ENCODE measurements around the gene RALA. TPM values are rescaled to one million over a fixed set of nuclear protein-coding genes. Genes with fewer than 3 reads are reported as not detected.

Gene RALA
- total RNA-seq, 1 donor from 2014 or later = 28.6 TPM

- Mint-ChIP-seq H3K9me3 (no peaks in the 10 kb centered on the region), H3K27me3 (ENCODE audit: low read depth) (no peaks in the 10 kb centered on the region), H3K4me3 (no peak overlapping the region), H3K36me3 (peaks cover 2% of the 10 kb centered on the region), H3K4me1 (peaks cover 17% of the 10 kb centered on the region), H3K27ac (no peak overlapping the region)
- DNase-seq (ENCODE audit: low spot score in 2 of 2, unreplicated experiment in 2 of 2) = no peak
- TF ChIP-seq CTCF (IDR thresholded peaks at IDR 0.05; ENCODE audit: unreplicated experiment) = no peak
These were observed 46.7 kb downstream of the RALA start for GRCh38 chr7:39670052-39670451.

- H3K4me1 Mint-ChIP-seq = peaks cover 16% of the 10 kb centered on the region
- no peak for DNase-seq (ENCODE audit: low spot score in 2 of 2, unreplicated experiment in 2 of 2)
- TF ChIP-seq CTCF (IDR thresholded peaks at IDR 0.05; ENCODE audit: unreplicated experiment) = no peak
- H3K27ac Mint-ChIP-seq = no peak overlapping the region
- H3K27me3 Mint-ChIP-seq (ENCODE audit: low read depth) = no peaks in the 10 kb centered on the region
- no peaks in the 10 kb centered on the region for H3K9me3 Mint-ChIP-seq
- H3K36me3 Mint-ChIP-seq = peaks cover 5% of the 10 kb centered on the region
- H3K4me3 Mint-ChIP-seq = no peak overlapping the region
These were observed 47.6 kb downstream of the RALA start for GRCh38 chr7:39670934-39671333.

- peaks cover 4% of the 10 kb centered on the region for H3K9me3 Mint-ChIP-seq
- DNase-seq (ENCODE audit: low spot score in 2 of 2, unreplicated experiment in 2 of 2) = no peak
These were observed 48.8 kb downstream of the RALA start for GRCh38 chr7:39672176-39672575.

GRCh38 chr7:39673868-39674267 lies 50.5 kb downstream of the RALA start:
- no peak overlapping the region for H3K27ac Mint-ChIP-seq
- DNase-seq (ENCODE audit: low spot score in 2 of 2, unreplicated experiment in 2 of 2) = no peak
- peaks cover 16% of the 10 kb centered on the region for H3K36me3 Mint-ChIP-seq
- TF ChIP-seq CTCF (IDR thresholded peaks at IDR 0.05; ENCODE audit: unreplicated experiment) = no peak
- H3K9me3 Mint-ChIP-seq = peaks cover 4% of the 10 kb centered on the region
- no peak overlapping the region for H3K4me3 Mint-ChIP-seq
- H3K4me1 Mint-ChIP-seq = peaks cover 2% of the 10 kb centered on the region
- H3K27me3 Mint-ChIP-seq (ENCODE audit: low read depth) = no peaks in the 10 kb centered on the region

More at GRCh38 chr7:39672176-39672575, 48.8 kb downstream of the RALA start:
- H3K36me3 Mint-ChIP-seq = peaks cover 13% of the 10 kb centered on the region
- H3K4me1 Mint-ChIP-seq = peaks cover 10% of the 10 kb centered on the region
- no peak for TF ChIP-seq CTCF (IDR thresholded peaks at IDR 0.05; ENCODE audit: unreplicated experiment)
- no peak overlapping the region for H3K27ac Mint-ChIP-seq
- H3K27me3 Mint-ChIP-seq (ENCODE audit: low read depth) = no peaks in the 10 kb centered on the region
- no peak overlapping the region for H3K4me3 Mint-ChIP-seq

- Mint-ChIP-seq H3K4me1 (no peaks in the 10 kb centered on the region), H3K27me3 (ENCODE audit: low read depth) (no peaks in the 10 kb centered on the region), H3K9me3 (peaks cover 4% of the 10 kb centered on the region), H3K27ac (no peak overlapping the region), H3K4me3 (no peak overlapping the region), H3K36me3 (peaks cover 16% of the 10 kb centered on the region)
- no peak for TF ChIP-seq CTCF (IDR thresholded peaks at IDR 0.05; ENCODE audit: unreplicated experiment)
- DNase-seq (ENCODE audit: low spot score in 2 of 2, unreplicated experiment in 2 of 2) = no peak
These were observed 51.0 kb downstream of the RALA start for GRCh38 chr7:39674406-39674805.

- peaks cover 4% of the 10 kb centered on the region for H3K9me3 Mint-ChIP-seq
- H3K4me3 Mint-ChIP-seq = no peak overlapping the region
- no peaks in the 10 kb centered on the region for H3K27me3 Mint-ChIP-seq (ENCODE audit: low read depth)
- TF ChIP-seq CTCF (IDR thresholded peaks at IDR 0.05; ENCODE audit: unreplicated experiment) = no peak
- H3K36me3 Mint-ChIP-seq = peaks cover 16% of the 10 kb centered on the region
- no peak for DNase-seq (ENCODE audit: low spot score in 2 of 2, unreplicated experiment in 2 of 2)
- H3K4me1 Mint-ChIP-seq = peaks cover 3% of the 10 kb centered on the region
- no peak overlapping the region for H3K27ac Mint-ChIP-seq
These were observed 53.0 kb downstream of the RALA start for GRCh38 chr7:39676346-39676745.

Measured in mesothelial cell of epicardium (in vitro differentiated cells).